ENCODE measurements around the gene KRTAP10-4. TPM values are rescaled to one million over a fixed set of nuclear protein-coding genes. Genes with fewer than 3 reads are reported as not detected.
A peak's percentile ranks its signal among the peaks of the same experiment; 100 is the strongest.

KRTAP10-4 gene
- total and polyA plus RNA-seq, 4 donors, result not detected

- H3K27me3 ChIP-seq (ENCODE audit: control insufficient read depth in 4 of 4, insufficient read depth in 4 of 4, low read length in 3 of 4), result no peaks in the 10 kb centered on the region
- TF ChIP-seq FOXA1 (IDR thresholded peaks at IDR 0.05) (no peak), GABPA (IDR thresholded peaks at IDR 0.05 in 1 of 2, conservative IDR thresholded peaks at IDR 0.05 in 1 of 2) (no peak), ZBTB33 (IDR thresholded peaks at IDR 0.05) (no peak), REST (IDR thresholded peaks at IDR 0.05) (no peak), RAD21 (IDR thresholded peaks at IDR 0.05) (no peak), SP1 (IDR thresholded peaks at IDR 0.05) (no peak), CTCF (IDR thresholded peaks at IDR 0.05; ENCODE audit: low read depth, low read length, missing input control) (no peak), ATF3 (IDR thresholded peaks at IDR 0.05) (no peak), NR2F2 (IDR thresholded peaks at IDR 0.05) (no peak), TAF1 (conservative IDR thresholded peaks at IDR 0.05) (no peak), EGR1 (IDR thresholded peaks at IDR 0.05; ENCODE audit: low read depth in 2 of 2) (no peak), HNF4G (IDR thresholded peaks at IDR 0.05) (no peak)
- peak; percentile 28 for DNase-seq (ENCODE audit: low spot score)
Observed at GRCh38 chr21:44603109-44603875, 29.8 kb downstream of the KRTAP10-4 start.

GRCh38 chr21:44603911-44604310 is 30.4 kb downstream of the KRTAP10-4 start:
- no peaks in the 10 kb centered on the region for H3K27me3 ChIP-seq (ENCODE audit: control insufficient read depth in 4 of 4, insufficient read depth in 4 of 4, low read length in 3 of 4)
- no peak for TF ChIP-seq ATF3 (IDR thresholded peaks at IDR 0.05)
- TF ChIP-seq HNF4G (IDR thresholded peaks at IDR 0.05), result no peak
- no peak for TF ChIP-seq GABPA (IDR thresholded peaks at IDR 0.05 in 1 of 2, conservative IDR thresholded peaks at IDR 0.05 in 1 of 2)
- no peak for TF ChIP-seq CTCF (IDR thresholded peaks at IDR 0.05; ENCODE audit: low read depth, low read length, missing input control)
- TF ChIP-seq REST (IDR thresholded peaks at IDR 0.05), result no peak

More at GRCh38 chr21:44603109-44603875, 29.8 kb downstream of the KRTAP10-4 start:
- 54% methylated on average over 17 of the region's 17 CpGs for WGBS
- H3K9me3 ChIP-seq (ENCODE audit: control insufficient read depth in 4 of 4, low read length in 3 of 4), result peaks cover 0 to 7% (median 5%) of the 10 kb centered on the region in 4 donors
- no peaks in the 10 kb centered on the region for H3K36me3 ChIP-seq (ENCODE audit: control insufficient read depth in 4 of 4, insufficient read depth in 3 of 4, low read depth in 1 of 4, low read length in 3 of 4)
- no peaks in the 10 kb centered on the region for H3K4me1 ChIP-seq (ENCODE audit: control insufficient read depth in 4 of 4, insufficient read depth in 4 of 4, low read length in 3 of 4)
- H3K4me3 ChIP-seq (ENCODE audit: low read depth in 1 of 3, low read length in 3 of 3), result no peak overlapping the region
- H3K9ac ChIP-seq (ENCODE audit: low read depth in 1 of 2, low read length in 2 of 2), result no peak overlapping the region
- no peak overlapping the region for H3K27ac ChIP-seq (ENCODE audit: low read depth in 1 of 2, low read length in 2 of 2)

More at GRCh38 chr21:44603911-44604310, 30.4 kb downstream of the KRTAP10-4 start:
- Histone ChIP-seq H3K9me3 (ENCODE audit: control insufficient read depth in 4 of 4, low read length in 3 of 4) (peaks cover 0 to 7% (median 5%) of the 10 kb centered on the region in 4 donors), H3K4me1 (ENCODE audit: control insufficient read depth in 4 of 4, insufficient read depth in 4 of 4, low read length in 3 of 4) (no peaks in the 10 kb centered on the region), H3K9ac (ENCODE audit: low read depth in 1 of 2, low read length in 2 of 2) (no peak overlapping the region), H3K36me3 (ENCODE audit: control insufficient read depth in 4 of 4, insufficient read depth in 3 of 4, low read depth in 1 of 4, low read length in 3 of 4) (no peaks in the 10 kb centered on the region), H3K27ac (ENCODE audit: low read depth in 1 of 2, low read length in 2 of 2) (no peak overlapping the region), H3K4me3 (ENCODE audit: low read depth in 1 of 3, low read length in 3 of 3) (no peak overlapping the region)
- DNase-seq (ENCODE audit: low spot score), result peak; percentile 16
- 87% methylated on average over 8 of the region's 8 CpGs for WGBS
